ENCODE data around the gene NAA10.
A peak's percentile ranks its signal among the peaks of the same experiment; 100 is the strongest.

Gene NAA10

DNA sequence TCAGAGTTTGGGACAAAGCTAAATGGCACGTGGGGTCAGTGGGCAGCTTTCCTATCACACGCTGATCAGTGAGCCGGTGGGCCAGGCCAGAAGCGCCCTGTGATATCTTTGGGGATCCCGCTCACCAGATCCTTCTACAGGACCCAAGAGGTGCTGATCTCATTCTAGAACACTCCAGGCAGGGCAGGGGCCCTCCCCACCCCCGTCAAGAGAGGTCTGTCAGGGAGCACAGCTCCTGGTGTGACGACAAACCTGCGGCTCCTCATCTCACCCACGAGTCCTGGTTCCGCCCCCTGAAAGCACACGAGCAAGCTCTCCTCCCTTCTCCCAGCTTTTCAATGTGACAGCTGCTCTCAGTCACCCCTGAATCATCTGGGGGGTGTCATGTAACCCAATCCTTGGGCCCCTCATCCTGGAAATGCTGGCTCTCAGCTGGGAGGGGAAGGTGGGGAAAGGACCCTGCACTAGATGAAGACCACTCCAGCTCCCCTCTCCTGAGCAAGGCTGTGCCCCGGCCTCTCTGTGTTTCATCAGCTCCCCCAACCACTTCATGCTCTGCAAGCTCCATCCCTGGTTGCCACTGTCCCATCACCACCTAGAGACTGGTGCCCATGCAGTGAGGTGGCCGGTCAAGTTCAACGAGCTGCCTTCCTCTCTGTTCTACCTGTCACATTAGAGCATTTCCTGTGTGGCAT lies 32.2 kb upstream of the NAA10 start:
- no peak for DNase-seq

DNA sequence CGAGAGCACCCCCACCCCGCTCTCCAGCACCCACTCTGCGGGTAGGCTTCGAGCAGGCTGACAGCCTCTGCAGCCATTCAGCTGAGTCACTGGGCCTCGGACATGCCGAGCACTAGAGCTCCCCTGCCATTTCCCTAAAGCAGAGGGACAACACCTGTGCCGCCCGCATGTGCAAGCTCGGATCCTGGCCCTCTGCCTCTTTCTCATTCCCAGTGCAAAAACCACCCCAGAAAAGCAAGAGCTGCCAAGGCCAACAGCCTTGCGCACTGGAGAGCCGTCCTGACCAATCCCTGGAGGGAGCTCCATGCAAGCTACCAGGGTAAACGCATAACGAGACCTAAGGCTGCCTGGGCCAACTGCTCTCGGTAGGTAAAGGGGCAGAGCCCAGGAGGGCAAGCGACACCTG lies 31.4 kb upstream of the NAA10 start:
- DNase-seq, result no peak

DNA sequence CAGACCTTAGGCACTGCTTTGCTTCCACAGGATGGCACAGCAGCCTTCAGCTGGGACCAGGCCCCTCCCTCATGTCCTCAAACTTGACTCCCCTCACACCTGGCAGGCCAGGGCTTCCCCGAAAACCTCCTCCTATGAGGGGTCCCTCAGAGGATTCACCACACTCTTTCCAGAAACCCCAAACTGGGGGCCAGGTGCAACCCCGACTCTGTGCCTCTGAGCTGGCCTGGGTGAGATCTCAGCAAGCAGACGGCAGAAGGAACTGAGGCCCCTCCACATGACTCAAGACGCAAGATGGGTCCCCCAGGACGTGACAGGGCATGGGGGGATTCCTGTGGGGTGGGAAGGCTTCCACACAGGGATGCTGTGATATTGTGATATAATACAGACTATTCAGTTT lies 30.6 kb upstream of the NAA10 start:
- DNase-seq, result no peak

DNA sequence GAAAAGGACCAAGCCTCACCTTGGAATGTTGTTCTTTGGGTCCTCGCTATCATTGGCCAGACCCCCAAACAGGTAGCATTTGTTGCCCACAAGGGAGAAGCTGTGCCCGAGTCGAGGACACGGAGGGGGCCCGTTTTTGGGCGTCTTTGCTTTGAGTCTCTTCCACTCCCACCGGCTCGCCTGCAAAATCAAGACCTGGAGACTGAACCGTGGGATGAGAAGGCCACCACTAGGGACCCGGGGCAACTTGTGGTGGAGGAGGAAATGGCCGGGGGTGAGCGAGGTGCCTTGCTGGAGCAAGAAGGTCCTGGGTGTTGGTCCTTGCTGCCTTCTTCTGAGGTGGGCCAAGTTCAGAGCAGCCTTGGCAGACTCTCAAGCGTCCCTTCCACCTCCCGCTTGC lies 29.3 kb upstream of the NAA10 start:
- no peak for DNase-seq

DNA sequence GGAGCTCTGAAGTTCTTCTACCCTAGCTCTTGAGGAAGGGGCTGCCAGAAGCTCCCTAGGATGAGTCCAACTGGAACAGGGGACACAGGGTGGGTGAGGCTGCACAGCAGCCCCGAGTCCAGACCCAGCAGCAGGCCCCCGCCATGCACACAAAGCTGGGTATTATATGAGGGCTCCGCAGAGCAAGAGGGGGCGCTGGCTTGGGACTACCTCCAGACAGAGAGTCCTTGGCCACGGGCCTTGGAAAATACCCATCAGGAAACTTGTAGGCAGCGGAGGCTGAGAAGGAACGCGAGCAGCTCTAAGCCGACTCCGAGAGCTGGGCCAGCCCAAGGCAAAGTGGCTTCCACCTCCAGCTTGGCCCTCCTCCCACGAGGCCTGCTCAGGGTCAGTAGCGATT lies 28.7 kb upstream of the NAA10 start:
- DNase-seq, result no peak

DNA sequence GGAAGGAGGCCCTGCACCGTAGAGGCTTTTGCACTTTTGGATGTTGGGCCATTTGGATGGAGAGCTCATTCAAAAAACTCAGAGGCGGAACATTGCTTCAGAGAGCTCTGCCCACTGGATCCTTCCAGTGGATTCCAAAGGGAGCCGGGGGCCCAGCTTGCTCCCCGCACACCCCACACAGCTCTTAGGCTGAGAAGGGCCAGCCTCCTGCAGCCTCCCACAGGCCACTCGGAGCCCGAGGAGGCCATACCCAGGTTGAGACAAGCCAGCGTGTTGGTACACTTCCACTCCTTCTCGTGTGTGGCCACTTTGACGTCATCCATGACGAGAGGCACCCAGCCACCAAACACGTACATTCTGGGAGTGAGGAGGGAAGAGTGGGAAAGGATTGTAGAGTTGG lies 26.5 kb upstream of the NAA10 start:
- DNase-seq, result no peak

DNA sequence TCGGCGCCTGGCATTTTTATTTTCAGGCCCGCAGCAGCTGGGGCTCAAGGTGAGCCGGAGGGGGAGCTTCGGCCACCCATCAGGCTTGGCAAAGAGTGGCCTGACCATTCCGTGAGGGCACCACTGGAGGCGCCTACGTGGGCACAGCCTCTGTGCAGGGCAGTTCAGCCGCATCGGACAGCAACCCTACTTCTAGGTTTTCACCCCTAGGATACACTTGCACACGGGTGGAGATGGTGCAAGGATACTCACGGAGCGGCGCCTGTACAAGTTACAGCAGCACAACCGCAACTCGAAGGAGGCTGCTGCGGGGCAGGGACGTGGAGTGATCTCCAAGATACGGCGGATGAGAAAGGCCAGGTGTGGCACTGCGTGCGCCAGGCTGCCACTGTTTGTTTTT lies 25.9 kb upstream of the NAA10 start:
- DNase-seq, result no peak

DNA sequence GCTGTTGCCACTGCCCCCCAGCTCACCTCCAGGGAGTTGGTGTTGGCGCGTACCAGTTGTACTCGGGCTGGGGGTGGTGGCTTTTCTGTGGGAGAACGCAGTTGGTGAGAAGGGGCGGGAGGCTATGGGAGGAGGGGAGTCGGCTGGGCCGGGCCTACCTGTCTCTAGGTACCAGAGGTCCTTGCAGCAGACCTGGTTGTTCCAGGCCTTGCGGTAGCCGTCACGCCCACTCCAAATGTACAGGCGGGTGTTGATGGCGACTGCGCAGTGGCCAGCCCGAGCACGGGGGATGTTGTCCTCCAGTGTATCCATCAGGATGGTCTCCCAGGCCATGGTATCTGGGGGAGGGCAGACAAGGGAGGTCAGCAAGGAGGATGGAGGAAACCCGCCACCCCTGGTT lies 25.2 kb upstream of the NAA10 start:
- DNase-seq, result no peak

DNA sequence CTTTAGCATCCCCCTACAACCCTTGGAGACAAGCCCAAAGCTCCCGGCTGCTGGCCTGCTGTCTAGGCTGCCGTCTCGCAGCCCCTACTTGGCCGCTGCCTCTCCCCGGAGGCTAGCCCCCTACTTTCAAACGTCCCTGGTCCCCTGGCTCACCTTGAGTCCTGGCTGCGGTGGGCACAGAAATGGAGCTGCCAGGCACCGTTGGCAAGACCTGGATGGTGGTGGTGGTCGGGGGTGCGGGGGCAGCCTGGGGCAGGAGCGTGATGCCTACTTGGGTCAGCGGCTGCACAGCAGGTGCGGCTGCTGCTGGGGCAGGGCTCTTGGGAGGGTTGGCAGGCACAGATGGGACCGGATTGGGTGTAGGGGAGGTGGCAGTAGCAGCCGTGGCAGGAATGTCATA lies 24.8 kb upstream of the NAA10 start:
- no peak for DNase-seq

DNA sequence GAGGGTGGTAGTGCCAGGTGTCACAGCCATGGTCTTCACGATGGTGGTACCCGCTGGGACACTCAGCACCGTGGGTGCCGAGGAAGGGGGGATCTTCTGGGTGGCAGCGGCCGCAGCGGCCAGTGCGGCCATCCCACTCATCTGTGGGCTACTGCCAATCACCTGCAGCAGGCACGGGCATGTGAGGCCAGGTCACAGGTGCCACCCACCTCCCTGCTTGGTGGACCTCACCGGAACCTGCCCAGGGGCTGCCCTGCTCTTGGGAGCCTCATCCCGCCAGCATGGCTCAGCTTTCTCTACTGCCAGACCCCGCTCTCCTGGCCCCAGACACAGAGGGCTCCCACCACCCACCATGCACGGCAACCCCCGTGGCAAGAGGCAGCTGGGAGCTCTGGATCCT lies 23.8 kb upstream of the NAA10 start:
- DNase-seq, result no peak

DNA sequence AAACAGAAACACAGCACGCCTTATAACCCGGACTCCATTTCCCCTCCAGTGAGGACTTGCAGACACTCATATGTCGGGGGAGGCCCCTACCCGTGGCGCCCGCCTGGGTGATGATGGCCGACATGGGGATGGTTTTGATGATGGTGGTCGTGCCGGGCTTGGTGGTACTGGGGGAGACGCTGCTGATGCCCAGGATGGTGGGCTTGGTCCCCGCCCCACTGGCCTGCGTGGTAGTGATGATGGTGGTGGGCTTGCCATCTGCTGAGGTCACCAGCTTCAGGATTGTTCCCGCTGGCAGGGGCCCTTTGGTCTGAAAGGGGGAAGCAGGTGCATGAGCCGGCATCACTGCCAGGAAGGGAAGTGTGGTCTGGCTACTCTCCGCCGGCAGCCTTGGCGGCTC lies 22.4 kb upstream of the NAA10 start:
- DNase-seq, result no peak

DNA sequence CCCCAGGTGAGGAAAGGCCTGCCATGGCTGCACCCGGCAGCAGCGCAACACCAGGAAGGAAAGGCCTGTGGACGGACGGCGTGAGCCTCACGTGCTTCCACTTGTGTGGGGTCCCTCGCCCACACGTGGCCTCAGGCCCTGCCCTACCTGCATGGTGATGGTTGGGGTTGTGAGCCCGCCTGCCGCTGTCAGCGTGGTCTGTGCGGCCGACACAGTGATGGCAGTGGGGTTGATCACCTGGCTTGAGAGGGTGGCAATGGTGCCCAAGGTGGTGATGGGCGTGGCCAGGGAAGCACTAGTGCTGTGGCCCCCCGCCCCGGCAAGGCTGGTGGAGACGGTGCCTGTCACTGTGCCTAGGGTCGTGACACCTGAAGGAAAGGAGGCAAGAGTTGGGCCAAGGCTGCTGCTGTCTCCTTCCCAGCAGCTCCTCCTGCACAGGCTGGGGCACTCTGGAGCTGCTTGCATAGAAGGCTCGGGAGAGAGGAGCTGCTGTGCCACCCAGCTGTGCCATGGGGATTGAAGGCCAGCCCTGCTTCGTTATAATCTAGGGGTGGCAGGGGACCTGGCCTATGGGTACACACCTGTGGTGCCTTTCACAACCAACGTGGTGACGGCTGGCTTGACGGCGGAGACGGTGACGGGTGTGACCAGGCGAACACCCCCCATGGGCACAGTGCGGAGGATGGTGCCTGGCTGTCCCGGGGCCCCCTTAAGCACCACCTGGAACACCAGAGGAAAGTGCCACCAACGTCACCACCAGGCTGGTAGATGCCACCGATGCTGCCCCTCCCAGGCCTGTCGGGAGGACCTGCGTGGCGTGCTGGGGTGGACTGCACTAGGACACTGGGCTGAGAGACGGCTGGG lies 21.4 kb upstream of the NAA10 start:
- DNase-seq, result no peak

DNA sequence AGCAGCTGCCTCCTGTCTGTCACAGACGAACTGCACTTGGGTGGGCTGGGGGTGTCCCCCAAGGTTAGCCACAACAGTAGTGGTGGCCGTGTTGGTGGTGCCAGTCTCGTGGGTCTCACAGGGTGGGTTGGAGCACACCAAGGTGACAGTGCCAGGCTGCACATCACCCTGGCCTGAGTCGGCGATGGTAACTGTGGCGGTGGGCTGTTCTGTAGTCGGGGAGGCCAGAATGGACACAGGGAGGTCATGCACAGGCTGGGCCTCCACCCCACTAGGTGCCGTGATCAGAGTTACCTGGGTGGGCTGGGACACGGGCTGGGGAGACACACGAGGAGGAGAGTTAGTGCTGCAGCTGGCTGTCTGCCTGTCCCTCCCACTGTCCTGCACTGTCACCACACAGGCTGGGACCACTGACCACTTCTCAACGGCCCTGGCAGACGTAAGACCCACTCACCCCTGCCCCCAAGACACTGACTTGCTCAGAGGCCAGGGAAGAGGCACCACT lies 20.4 kb upstream of the NAA10 start:
- no peak for DNase-seq

DNA sequence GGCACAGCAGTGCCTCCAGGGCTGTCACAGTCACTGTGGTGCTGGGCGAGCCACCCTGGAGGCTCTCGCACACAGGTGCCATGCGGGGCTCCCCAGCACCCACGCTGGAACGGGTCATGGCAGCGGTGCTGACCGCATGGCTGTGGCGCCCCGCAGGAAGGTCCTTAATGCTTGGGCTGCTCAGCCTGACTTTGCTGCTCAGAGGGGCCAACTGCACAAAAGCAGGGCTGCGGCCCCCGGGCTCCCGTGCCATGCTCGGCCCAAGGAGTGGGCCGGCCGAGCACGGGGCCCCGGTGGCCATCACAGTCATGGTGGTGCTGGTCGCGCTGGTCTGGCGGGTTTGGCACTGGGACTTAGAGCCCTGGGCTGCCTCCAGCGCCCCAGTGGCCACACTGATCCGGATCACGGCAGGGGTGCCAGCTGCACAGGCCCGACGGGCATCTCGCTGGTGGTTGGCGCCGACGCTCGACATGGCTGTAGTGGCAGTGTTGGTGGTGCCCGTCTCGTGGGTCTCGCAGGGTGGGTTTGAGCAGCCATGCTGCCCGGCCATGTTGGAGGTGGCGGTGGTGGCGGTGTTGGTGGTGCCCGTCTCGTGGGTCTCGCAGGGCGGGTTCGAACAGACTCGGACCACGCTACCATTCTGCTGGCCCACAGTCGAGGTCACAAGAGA lies 19.9 kb upstream of the NAA10 start:
- no peak for DNase-seq

DNA sequence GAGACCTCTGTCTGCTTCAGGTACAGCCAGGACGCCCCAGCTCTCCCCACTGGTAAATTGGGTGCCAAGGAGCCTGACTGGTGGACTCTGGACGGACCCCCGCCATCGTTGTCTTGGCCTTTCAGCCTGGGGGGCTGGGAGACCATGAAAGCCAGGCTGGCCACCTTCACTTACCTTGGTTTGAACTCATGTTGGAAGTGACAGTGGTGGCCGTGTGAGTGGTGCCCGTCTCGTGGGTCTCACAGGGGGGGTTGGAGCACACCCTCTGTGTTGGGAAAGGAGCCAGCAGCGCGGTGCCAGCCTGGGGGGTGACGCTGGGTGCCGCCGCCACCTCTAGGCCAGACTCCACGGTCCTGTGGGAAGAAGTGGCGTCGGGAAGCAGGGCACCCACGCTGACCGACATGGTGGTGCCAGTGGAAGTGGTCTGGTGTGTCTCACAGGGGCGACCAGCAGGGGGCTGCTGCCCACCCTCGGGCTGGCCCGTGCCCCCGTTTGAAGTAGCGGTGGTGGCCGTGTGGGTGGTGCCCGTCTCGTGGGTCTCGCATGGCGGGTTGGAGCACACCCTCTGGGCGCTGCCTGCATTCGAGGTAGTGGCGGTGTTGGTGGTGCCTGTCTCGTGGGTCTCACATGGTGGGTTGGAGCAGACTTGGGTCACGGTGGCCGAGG lies 19.2 kb upstream of the NAA10 start:
- DNase-seq, result no peak

DNA sequence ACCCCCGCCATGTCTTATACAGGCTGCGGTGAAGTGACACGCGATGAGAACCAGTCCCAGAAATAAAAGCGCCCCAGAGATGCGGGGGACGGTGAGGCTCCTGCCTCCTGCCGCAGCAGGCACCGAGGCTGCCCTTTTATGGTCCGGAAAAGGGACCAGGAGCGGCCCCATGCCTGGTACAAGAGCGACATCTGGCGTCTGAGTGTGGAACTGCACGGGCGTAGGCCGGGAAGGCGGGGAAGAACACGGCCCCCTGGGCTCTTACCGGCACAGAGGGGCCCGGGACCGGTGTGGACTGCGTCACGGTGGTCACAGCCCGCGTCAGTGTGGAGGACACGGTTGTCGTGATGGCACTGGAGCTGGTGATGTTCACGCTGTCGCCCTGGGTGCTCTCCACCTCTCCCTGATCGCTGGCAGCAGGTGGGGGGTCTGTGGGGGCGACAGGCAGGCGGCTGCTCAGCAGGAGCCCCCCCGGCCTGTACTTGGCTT lies 18.5 kb upstream of the NAA10 start:
- peak; percentile 47 for DNase-seq

DNA sequence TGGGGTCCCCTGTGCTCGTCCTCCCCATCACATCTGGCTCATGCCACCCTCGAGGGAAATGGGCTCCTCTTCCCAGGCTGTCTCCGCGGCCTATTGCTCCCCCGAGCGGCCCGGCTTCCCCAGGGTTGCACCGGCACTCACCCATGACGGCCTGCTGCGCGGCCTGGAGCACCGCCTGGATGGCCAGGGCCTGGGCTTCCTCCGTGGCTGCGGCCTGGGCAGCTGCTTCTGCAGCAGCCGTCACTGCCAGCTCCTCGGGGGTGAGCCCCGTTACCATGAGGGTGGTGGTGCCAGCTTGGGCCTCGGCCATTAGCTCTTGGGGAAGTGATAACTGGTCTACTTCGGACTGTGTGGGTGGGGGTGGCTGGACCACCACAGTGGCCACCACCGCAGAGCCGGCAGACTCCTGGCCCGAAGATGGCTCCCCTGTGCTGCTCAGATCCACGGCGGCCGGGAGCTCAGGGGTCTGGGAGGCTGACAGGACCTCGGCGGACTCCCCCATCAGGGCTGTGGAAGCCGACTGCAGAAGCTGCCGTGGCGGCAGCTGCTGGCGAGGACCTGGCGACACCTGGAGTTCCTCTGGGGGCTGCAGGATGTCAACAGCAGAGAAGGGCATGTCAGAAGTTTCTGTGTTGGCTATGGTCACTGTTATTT lies 17.7 kb upstream of the NAA10 start:
- no peak for DNase-seq

DNA sequence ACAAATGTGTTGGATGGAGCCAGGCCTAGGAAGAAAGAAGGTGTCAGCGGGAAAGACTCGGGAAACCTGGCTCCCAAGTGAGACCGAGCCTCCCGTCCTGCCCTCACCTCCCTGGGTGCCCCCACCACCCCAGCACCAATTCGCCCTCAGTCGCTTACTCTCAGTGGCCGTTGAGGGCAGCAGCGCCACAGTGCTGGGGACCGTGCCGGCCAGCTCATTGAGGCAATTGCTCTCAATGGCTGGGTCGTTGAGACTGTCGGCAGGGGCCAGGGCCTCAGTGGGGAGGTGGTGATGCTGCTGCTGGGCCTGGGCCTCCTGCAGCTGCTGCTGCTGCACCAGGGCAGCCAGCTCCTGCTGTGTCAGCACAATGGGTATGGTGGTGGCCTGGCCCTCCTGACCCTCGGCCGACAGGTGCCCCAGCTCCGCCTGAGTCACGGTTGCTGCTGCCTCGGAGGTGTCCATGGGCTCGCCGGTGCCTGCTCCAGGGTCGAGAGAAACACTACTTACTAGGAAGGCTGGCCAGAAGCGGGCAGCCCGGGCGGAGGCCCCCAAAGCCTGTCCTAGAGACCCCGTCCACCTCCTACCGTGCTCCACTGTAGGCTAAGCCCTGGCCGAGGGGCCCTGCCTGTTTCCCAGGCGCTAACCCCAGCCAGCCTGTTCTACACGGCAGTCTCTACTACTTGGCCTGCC lies 17.0 kb upstream of the NAA10 start:
- DNase-seq, result no peak

DNA sequence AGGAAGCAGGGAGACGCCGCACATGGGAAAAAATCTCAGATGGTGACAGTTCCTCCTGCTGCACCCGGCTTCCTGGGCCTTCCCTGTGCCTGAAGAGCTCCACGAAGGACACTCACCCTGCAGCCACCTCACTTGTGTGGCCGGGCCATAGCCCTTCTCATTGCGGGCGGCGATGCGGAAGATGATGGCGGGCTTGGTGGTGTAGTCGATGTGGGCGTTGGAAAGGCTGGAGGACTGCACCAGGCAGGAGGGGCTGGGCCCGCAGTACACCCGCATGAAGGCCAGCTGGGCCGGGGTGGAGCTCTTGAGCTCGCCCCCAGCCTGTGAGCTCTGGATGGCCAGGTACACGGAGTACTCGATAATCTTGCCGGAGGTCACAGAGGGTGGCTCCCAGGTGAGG lies 15.3 kb upstream of the NAA10 start:
- DNase-seq, result no peak

DNA sequence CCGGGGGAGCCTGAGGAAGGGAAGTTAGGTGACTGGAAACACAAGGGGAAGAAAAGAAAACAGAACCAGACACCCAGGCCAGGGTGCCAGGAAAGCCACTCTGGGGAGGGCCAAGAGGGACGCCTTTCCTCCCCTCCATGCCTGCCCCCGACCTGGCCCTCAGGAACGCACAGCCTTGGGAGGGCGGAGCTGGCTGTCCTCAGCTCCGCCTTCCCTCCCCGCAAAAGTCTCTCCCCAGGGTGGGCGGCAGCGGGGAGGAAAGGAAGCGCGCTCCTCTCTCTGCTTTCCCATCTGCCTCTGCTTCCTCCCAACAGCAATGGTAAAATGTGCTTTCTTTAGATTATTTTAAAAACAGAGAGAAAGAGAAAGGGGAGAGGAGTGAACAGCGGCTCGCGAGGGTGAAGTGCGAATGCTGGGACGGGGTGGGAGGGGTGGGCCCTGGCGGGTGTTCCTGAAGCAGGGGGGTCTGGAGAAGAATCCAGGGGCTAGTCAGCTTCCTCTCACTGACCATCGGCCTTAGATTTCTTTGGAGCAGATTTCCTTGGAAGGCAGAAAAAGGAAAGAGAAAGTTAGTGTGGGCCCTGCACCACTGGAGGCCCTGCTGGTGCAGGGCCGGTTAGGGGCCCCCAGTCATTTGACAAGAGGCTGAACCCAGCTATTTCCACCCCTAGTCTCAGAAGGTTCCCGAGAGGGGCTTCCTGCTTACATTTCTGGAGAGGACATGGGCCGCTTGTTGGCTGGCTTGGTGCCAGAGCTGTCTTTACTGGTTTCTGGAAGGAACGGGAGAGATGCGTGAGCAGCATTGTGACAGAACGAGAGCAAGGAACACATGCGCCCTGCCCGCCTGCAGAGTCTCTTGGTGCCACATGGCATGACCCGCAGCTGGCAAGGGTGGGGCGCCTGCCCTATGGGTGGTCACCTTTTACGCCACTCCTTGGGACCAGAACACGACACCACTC lies 14.3 kb upstream of the NAA10 start:
- no peak for DNase-seq

DNA sequence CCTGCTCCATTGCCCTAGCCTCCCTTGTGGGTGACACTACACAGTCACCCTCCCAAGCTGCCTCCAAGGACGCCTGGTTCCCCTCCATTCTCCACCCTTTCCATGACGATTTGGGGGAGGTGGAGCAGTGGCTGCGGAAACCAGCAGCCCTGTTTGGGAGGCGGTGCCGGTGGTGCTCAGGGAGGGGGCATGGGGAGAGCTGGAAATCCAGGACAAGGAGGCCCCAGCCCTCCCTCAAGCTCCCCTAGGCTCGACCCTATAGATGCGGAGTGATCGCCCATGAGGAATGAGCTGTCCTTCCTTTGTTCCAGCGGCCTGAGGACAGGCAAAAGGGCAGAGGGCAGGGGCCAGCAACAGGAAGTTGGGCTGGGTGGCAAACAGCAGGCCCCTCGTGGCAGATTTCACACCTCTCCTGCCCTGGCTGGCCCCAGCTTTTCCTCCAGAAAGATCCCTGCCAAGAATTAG lies 13.2 kb upstream of the NAA10 start:
- no peak for DNase-seq
